K562 (cell line): ENCODE data around the gene SMIM7. TPM values are rescaled to one million over a fixed set of nuclear protein-coding genes. Genes with fewer than 3 reads are reported as not detected.

Source experiments
- C11orf30 ChIP-seq: fragments of 450-650 bp; IDR thresholded peaks from 2 replicates; pipeline ENCODE4 v1.6.1; 2016; ENCODE audit warnings: low read depth, mild to moderate bottlenecking
- DMBX1 ChIP-seq: fragments of 250-450 bp; sonication (Bioruptor Pico); IDR thresholded peaks from 2 replicates; pipeline ENCODE4 v1.8.0; 2022; ENCODE audit warnings: inconsistent platforms, mild to moderate bottlenecking, moderate library complexity, borderline replicate concordance
- ESRRA ChIP-seq: fragments of 450-650 bp; IDR thresholded peaks from 2 replicates; pipeline ENCODE4 v1.6.1; 2014; ENCODE audit warnings: low read depth, mild to moderate bottlenecking, moderate library complexity, borderline replicate concordance
- HCFC1 ChIP-seq: IDR thresholded peaks from 2 replicates; pipeline ENCODE4 v1.6.1; 2012; ENCODE audit warnings: low read depth, low read length, improper control_type of control experiment
- HDAC2 ChIP-seq: fragments of 450-650 bp; IDR thresholded peaks from 2 replicates; pipeline ENCODE4 v1.6.1; 2016; ENCODE audit warnings: mild to moderate bottlenecking
- ILF3 ChIP-seq: fragments of 450-650 bp; IDR thresholded peaks from 2 replicates; pipeline ENCODE4 v1.6.1; 2018; ENCODE audit warnings: antibody characterized with exemption, mild to moderate bottlenecking, moderate library complexity, borderline replicate concordance
- MAZ ChIP-seq, 2 experiments: fragments of 450-650 bp in 1 of 2; sonication (generic) in 1 of 2; formaldehyde crosslinking; IDR thresholded peaks in 1 of 2; conservative IDR thresholded peaks in 1 of 2; 2 replicates each; pipeline versions ENCODE4 v1.4.0 to v1.5.0; 2020; ENCODE audit warnings: mild to moderate bottlenecking in 1 of 2, missing genetic modification reagents in 1 of 2
- POLR2G ChIP-seq: fragments of 200-400 bp; formaldehyde crosslinking; IDR thresholded peaks from 2 replicates; pipeline ENCODE4 v1.6.1; 2017; ENCODE audit warnings: low read depth, mild to moderate bottlenecking, antibody characterized with exemption, low read length, moderate library complexity
- RBM25 ChIP-seq: fragments of 200-400 bp; formaldehyde crosslinking; IDR thresholded peaks from 2 replicates; pipeline ENCODE4 v1.6.1; 2018; ENCODE audit warnings: low read length, low read depth, moderate library complexity; ENCODE audit not compliant: severe bottlenecking
- RNF2 ChIP-seq: sonication (generic); IDR thresholded peaks from 2 replicates; pipeline ENCODE4 v1.6.1; 2016
- SAP30 ChIP-seq: fragments of 200-600 bp; sonication (generic); IDR thresholded peaks from 2 replicates; pipeline ENCODE4 v1.6.1; 2012; ENCODE audit warnings: borderline replicate concordance, low read depth, mild to moderate bottlenecking, moderate library complexity, low read length, control low read depth, inconsistent platforms; ENCODE audit not compliant: insufficient read depth, poor library complexity, severe bottlenecking
- SRSF9 ChIP-seq: fragments of 200-400 bp; formaldehyde crosslinking; IDR thresholded peaks from 2 replicates; pipeline ENCODE4 v1.6.1; 2017; ENCODE audit warnings: low read depth, low read length, borderline replicate concordance
- ZNF766 ChIP-seq: fragments of 200-800 bp; sonication (Bioruptor generic); conservative IDR thresholded peaks from 2 replicates; pipeline ENCODE4 v1.6.1; 2016; ENCODE audit warnings: missing genetic modification characterization, missing compliant biosample characterization
- polyA plus RNA-seq, 8 experiments: library from polyadenylated mRNA; depleted of rRNA in 4 of 8; stranded (reverse) in 5 of 8; unstranded in 3 of 8; fragments of >200 nt; fragmentation: Nextera tagmentation in 2 of 8; fragmentation: Illumina TruSeq in 1 of 8; extraction: Ambion mirVana in 2 of 8; extraction: Trizol in 1 of 8; gene quantifications; 2 replicates each; pipeline versions ENCODE4 v1.2.1 to v1.2.3, GENCODE V29; 2011 to 2014; ENCODE audit warnings: inconsistent platforms in 1 of 8, missing spikeins in 1 of 8
- total RNA-seq, 7 experiments: library from RNA; depleted of rRNA in 6 of 7; stranded (reverse); fragments of >200 nt in 6 of 7; fragmentation: Illumina TruSeq in 2 of 7; extraction: Trizol in 2 of 7; gene quantifications; 2 replicates each; pipeline versions ENCODE4 v1.2.1 to v1.2.3, GENCODE V29; 2011 to 2021; ENCODE audit warnings: low replicate concordance in 1 of 7
- TF ChIP-seq, protein P1 (sequence below), 2 experiments: IDR thresholded peaks; 2 replicates each; pipeline ENCODE4 v1.6.1; 2012; ENCODE audit warnings: improper control_type of control experiment in 2 of 2, low read depth in 2 of 2, low read length in 2 of 2, borderline replicate concordance in 1 of 2
- TF ChIP-seq, protein P2 (sequence below): fragments of 450-650 bp; IDR thresholded peaks from 2 replicates; pipeline ENCODE4 v1.6.1; 2014; ENCODE audit warnings: low read depth, mild to moderate bottlenecking, moderate library complexity, borderline replicate concordance
- TF ChIP-seq, protein P3 (sequence below): fragments of 450-650 bp; IDR thresholded peaks from 2 replicates; pipeline ENCODE4 v1.6.1; 2016; ENCODE audit warnings: antibody characterized with exemption
- TF ChIP-seq, protein P4 (sequence below), 2 experiments: fragments of 450-650 bp in 1 of 2; sonication (generic) in 1 of 2; formaldehyde crosslinking; conservative IDR thresholded peaks; 2 replicates each; pipeline versions ENCODE4 v1.4.0 to v1.8.1; 2020 to 2022; ENCODE audit warnings: mild to moderate bottlenecking in 1 of 2, missing genetic modification reagents in 1 of 2
- TF ChIP-seq, protein P5 (sequence below): fragments of 450-650 bp; formaldehyde crosslinking; IDR thresholded peaks from 2 replicates; pipeline ENCODE4 v1.4.0; 2022; ENCODE audit warnings: mild to moderate bottlenecking, moderate library complexity

The SMIM7 gene
- total and polyA plus RNA-seq, 9 of the 15 experiments (the other 6 are each of a cell fraction or from before 2014, with no cell fraction given) = 55.3 to 265 (median 107) TPM

DNA sequence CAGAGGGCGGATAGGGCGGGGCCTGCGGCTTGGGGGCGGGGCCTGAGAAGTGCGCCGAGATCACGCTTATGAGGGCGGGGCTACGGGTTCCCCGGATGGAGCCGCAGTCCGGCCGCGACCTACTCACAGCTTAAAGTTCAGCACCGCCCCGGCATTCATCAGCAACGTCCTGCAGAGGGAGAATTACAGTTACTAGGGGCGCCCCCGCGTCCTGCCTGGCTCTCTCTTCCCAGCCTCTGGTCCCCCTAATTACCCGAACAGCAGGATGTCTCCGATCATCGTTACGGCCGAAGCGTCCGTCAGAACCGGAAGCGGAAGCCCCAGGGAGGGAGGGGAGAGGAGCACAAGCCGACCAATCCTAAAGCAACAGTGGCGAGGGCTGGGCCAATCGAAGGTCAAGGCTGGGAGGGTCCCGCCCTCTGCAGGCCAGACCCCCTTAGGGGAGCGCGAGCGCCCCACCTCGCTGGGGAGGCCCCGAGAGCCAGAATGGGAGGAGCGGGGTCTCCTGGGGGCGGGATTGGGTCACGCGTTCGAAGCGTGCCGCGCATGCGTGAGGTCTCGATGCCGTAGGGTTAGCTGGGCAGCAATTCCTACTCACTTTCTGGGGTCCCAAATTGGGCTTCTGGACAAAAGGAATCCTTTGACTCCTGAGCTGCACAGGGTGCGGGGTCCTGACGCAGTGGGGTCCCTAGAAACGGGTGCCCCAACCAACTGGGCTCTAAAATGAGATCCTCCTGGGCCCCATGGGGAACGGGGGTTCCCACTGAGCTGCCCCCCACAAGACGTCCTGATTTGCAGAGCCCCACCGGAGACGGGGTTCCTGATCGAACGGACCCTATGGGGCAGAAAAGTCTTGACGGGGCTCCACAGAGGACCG lies at the start of gene SMIM7 (continued):
- TF ChIP-seq DMBX1 (CRISPR knock-in tag) (0 out of 2 replicates have a peak, but pooled peaks have one; percentile 31), ZNF766 (CRISPR knock-in tag) (peak; percentile 43), SAP30 (peak; percentile 1), HDAC2 (no peak), MAZ (CRISPR knock-in tag; conservative IDR thresholded peaks at IDR 0.05 in 1 of 2, IDR thresholded peaks at IDR 0.05 in 1 of 2) (peak; percentile 95 to 99), ILF3 (no peak), RNF2 (peak; percentile 53; the same call in 1 of the 2 replicates), HCFC1 (peak; percentile 70), C11orf30 (peak; percentile 93), POLR2G (peak; percentile 65), RBM25 (peak; percentile 82), SRSF9 (no peak), ESRRA (peak; percentile 42; the same call in 1 of the 2 replicates)
- TF ChIP-seq, protein P1, sequence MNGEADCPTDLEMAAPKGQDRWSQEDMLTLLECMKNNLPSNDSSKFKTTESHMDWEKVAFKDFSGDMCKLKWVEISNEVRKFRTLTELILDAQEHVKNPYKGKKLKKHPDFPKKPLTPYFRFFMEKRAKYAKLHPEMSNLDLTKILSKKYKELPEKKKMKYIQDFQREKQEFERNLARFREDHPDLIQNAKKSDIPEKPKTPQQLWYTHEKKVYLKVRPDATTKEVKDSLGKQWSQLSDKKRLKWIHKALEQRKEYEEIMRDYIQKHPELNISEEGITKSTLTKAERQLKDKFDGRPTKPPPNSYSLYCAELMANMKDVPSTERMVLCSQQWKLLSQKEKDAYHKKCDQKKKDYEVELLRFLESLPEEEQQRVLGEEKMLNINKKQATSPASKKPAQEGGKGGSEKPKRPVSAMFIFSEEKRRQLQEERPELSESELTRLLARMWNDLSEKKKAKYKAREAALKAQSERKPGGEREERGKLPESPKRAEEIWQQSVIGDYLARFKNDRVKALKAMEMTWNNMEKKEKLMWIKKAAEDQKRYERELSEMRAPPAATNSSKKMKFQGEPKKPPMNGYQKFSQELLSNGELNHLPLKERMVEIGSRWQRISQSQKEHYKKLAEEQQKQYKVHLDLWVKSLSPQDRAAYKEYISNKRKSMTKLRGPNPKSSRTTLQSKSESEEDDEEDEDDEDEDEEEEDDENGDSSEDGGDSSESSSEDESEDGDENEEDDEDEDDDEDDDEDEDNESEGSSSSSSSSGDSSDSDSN (IDR thresholded peaks at IDR 0.05; ENCODE audit: borderline replicate concordance in 1 of 2, low read depth in 2 of 2, low read length in 2 of 2) = no peak
- TF ChIP-seq, protein P2, sequence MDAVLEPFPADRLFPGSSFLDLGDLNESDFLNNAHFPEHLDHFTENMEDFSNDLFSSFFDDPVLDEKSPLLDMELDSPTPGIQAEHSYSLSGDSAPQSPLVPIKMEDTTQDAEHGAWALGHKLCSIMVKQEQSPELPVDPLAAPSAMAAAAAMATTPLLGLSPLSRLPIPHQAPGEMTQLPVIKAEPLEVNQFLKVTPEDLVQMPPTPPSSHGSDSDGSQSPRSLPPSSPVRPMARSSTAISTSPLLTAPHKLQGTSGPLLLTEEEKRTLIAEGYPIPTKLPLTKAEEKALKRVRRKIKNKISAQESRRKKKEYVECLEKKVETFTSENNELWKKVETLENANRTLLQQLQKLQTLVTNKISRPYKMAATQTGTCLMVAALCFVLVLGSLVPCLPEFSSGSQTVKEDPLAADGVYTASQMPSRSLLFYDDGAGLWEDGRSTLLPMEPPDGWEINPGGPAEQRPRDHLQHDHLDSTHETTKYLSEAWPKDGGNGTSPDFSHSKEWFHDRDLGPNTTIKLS = peak; percentile 54; the same call in 1 of the 2 replicates
- TF ChIP-seq, protein P3, sequence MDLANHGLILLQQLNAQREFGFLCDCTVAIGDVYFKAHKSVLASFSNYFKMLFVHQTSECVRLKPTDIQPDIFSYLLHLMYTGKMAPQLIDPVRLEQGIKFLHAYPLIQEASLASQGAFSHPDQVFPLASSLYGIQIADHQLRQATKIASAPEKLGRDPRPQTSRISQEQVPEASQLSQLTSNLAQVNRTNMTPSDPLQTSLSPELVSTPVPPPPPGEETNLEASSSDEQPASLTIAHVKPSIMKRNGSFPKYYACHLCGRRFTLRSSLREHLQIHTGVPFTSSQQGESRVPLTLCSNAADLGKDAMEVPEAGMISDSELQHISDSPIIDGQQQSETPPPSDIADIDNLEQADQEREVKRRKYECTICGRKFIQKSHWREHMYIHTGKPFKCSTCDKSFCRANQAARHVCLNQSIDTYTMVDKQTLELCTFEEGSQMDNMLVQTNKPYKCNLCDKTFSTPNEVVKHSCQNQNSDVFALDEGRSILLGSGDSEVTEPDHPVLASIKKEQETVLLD = peak; percentile 93
- TF ChIP-seq, protein P4, sequence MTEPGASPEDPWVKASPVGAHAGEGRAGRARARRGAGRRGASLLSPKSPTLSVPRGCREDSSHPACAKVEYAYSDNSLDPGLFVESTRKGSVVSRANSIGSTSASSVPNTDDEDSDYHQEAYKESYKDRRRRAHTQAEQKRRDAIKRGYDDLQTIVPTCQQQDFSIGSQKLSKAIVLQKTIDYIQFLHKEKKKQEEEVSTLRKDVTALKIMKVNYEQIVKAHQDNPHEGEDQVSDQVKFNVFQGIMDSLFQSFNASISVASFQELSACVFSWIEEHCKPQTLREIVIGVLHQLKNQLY (CRISPR knock-in tag; conservative IDR thresholded peaks at IDR 0.05) = no peak
- TF ChIP-seq, protein P5, sequence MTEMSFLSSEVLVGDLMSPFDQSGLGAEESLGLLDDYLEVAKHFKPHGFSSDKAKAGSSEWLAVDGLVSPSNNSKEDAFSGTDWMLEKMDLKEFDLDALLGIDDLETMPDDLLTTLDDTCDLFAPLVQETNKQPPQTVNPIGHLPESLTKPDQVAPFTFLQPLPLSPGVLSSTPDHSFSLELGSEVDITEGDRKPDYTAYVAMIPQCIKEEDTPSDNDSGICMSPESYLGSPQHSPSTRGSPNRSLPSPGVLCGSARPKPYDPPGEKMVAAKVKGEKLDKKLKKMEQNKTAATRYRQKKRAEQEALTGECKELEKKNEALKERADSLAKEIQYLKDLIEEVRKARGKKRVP (CRISPR knock-in tag) = no peak
